Common myeloid progenitor, CD34-positive (primary cell): Measurements from ENCODE around the gene DOK4.

Experiments
- CTCF ChIA-PET: fragments of 350-600 bp; sonication (Branson Sonifier 250); formaldehyde crosslinking; loops from one replicate; lab custom pipeline; 2021; ENCODE audit warnings: antibody characterized with exemption; lab: Charles Lee
- POLR2A ChIA-PET: fragments of 350-600 bp; sonication (Branson Sonifier 250); formaldehyde crosslinking; loops from one replicate; lab custom pipeline; 2021; ENCODE audit warnings: antibody characterized with exemption; lab: Charles Lee
- DNase-seq, 3 donors: peaks; one replicate each; pipeline versions ENCODE4 v3.0.0 to v3.0.0-alpha.2; 2013
- H3K27ac ChIP-seq, 2 experiments: 1 replicate in 1 of 2; 2 replicates in 1 of 2; pipeline ENCODE4 v1.7.0; 2013; ENCODE audit warnings: inconsistent platforms in 2 of 2, low read length in 2 of 2, mild to moderate bottlenecking in 2 of 2, low read depth in 1 of 2, moderate library complexity in 1 of 2; ENCODE audit not compliant: severe bottlenecking in 2 of 2, insufficient read depth in 1 of 2, poor library complexity in 1 of 2
- H3K27me3 ChIP-seq, 5 experiments: replicated peaks in 2 of 5; 1 replicate in 3 of 5; 2 replicates in 2 of 5; pipeline versions ENCODE4 v1.6.1 to v1.7.0; 2013; ENCODE audit warnings: low read length in 4 of 5, mild to moderate bottlenecking in 2 of 5, moderate library complexity in 2 of 5, inconsistent platforms in 1 of 5; ENCODE audit not compliant: insufficient read depth in 5 of 5, control insufficient read depth in 4 of 5
- H3K36me3 ChIP-seq, 4 experiments: 1 replicate in 2 of 4; 2 replicates in 2 of 4; pipeline versions ENCODE4 v1.6.1 to v1.7.0; 2013; ENCODE audit warnings: low read length in 3 of 4, control low read depth in 1 of 4, mild to moderate bottlenecking in 1 of 4; ENCODE audit not compliant: control insufficient read depth in 4 of 4, insufficient read depth in 4 of 4
- H3K4me1 ChIP-seq, 4 experiments: 1 replicate in 3 of 4; 2 replicates in 1 of 4; pipeline versions ENCODE4 v1.6.1 to v1.7.1; 2013; ENCODE audit warnings: low read length in 3 of 4, mild to moderate bottlenecking in 3 of 4, control low read depth in 1 of 4, inconsistent platforms in 1 of 4, moderate library complexity in 1 of 4; ENCODE audit not compliant: control insufficient read depth in 4 of 4, insufficient read depth in 4 of 4; ENCODE audit errors: control extremely low read depth in 1 of 4
- H3K4me3 ChIP-seq, 7 experiments: 1 replicate in 4 of 7; 2 replicates in 3 of 7; pipeline versions ENCODE4 v1.5.1 to v1.7.0; 2013; ENCODE audit warnings: mild to moderate bottlenecking in 7 of 7, low read length in 6 of 7, moderate library complexity in 6 of 7, inconsistent platforms in 2 of 7, low read depth in 2 of 7, control low read depth in 1 of 7; ENCODE audit not compliant: insufficient read depth in 4 of 7, control insufficient read depth in 1 of 7; ENCODE audit errors: extremely low read depth in 1 of 7
- H3K9me3 ChIP-seq, 5 experiments: 1 replicate in 4 of 5; 2 replicates in 1 of 5; pipeline versions ENCODE4 v1.6.1 to v1.7.1; 2013; ENCODE audit warnings: low read length in 4 of 5, mild to moderate bottlenecking in 2 of 5, inconsistent platforms in 1 of 5, low read depth in 1 of 5, moderate library complexity in 1 of 5; ENCODE audit not compliant: control insufficient read depth in 4 of 5, insufficient read depth in 2 of 5; ENCODE audit errors: control extremely low read depth in 1 of 5
- WGBS: methylation state at CpG from one replicate; pipeline ENCODE4 v1.1.5; 2013; ENCODE audit not compliant: insufficient coverage; 5-methylcytosine and 5-hydroxymethylcytosine counted together

DOK4 gene

DNA sequence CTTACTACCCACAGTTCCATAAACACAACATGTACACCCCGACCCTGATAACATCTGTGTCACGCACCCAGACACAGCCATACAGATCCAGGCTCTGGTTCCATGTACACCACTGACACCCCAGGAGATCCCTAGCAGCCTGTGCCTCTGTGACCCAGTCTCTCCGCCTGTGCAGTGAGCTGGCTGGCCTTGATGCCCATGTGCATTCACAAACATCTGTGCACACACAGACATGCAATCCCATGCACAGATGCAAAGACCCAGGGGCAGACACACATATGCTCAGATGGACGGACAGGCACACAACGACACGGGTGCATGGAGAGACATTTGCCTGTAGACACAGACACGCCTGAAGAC is 46.0 kb upstream of the DOK4 start:
- Histone ChIP-seq H3K4me3 (peak overlapping the region in 3 of 7 experiments; percentile 5 to 63 (median 32)), H3K27ac (no peak overlapping the region)

DNA sequence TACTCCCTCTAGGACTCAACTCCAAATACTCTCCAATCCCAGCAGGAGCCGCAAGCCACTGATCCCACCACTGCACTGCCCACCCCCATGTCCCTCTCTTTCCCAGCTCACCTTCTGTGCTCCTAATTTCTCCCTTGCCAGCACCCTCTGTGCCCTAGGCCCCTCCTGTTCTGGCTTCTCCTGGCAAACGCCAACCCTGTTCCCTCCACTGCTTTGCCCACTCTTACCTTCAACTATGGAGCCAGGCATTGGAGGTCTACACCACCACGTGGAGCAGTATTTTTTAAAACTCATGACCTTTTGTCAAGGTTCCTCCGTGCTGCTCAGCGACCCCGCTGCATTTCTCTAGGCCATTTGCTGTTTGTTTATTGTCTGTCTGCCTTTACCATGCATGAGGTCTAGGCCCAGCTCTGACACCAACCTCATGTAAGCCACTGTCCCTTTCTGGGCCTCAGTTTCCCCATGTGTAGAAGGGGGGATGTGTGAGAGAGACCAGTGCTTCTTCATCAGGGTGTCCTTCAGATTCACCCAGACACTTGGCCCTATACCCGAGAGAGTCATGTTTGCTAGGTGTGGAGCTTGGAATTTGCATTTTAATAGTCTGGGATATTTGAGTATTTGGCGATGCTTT is 45.5 kb upstream of the DOK4 start:
- Histone ChIP-seq H3K27me3 (no peaks in the 10 kb centered on the region), H3K4me1 (peaks cover 3 to 75% (median 73%) of the 10 kb centered on the region in 4 experiments), H3K36me3 (peaks cover 0 to 10% (median 3%) of the 10 kb centered on the region in 4 experiments), H3K4me3 (no peak overlapping the region), H3K27ac (no peak overlapping the region), H3K9me3 (no peaks in the 10 kb centered on the region)
- ChIA-PET POLR2A (interaction anchor here (0.9 to 1.7 kb wide), 2 partner anchors 11 to 15 kb away, joined by 3 to 4 read pairs; partner anchors contain the start of gene ADGRG5), CTCF (interaction anchor here (0.9 to 1.6 kb wide), 6 partner anchors 9 to 72 kb away, joined by 3 to 6 read pairs (median 4); no protein-coding TSS in a partner anchor)
- 91% methylated on average over 6 of the region's 8 CpGs for WGBS
- DNase-seq, result no peak

More for the DNA sequence above, 46.0 kb upstream of the DOK4 start:
- H3K4me1 ChIP-seq, result peaks cover 5 to 77% (median 75%) of the 10 kb centered on the region in 4 experiments
- no peak for DNase-seq
- H3K36me3 ChIP-seq, result peaks cover 0 to 9% (median 3%) of the 10 kb centered on the region in 4 experiments
- WGBS, result 80% methylated on average over 7 of the region's 7 CpGs
- no peaks in the 10 kb centered on the region for H3K27me3 ChIP-seq
- H3K9me3 ChIP-seq, result no peaks in the 10 kb centered on the region
- ChIA-PET POLR2A (interaction anchor here (1.7 kb wide), 1 partner anchor 10 kb away, joined by 4 read pairs; the partner anchor contains the start of gene ADGRG5), CTCF (interaction anchor here (1.0 to 1.6 kb wide), 4 partner anchors 12 to 27 kb away, joined by 3 to 6 read pairs (median 4); no protein-coding TSS in a partner anchor)

- ChIA-PET CTCF (interaction anchor here (0.9 to 1.7 kb wide), 5 partner anchors 9 to 71 kb away, joined by 3 to 9 read pairs (median 4); no protein-coding TSS in a partner anchor), POLR2A (interaction anchor here (0.7 to 1.7 kb wide), 3 partner anchors 11 to 66 kb away, joined by 3 to 4 read pairs (median 4); partner anchors contain the start of gene ADGRG5)
- Histone ChIP-seq H3K9me3 (no peaks in the 10 kb centered on the region), H3K4me1 (peaks cover 3 to 76% (median 75%) of the 10 kb centered on the region in 4 experiments), H3K27ac (no peak overlapping the region), H3K27me3 (no peaks in the 10 kb centered on the region), H3K4me3 (no peak overlapping the region), H3K36me3 (peaks cover 0 to 12% (median 4%) of the 10 kb centered on the region in 4 experiments)
- 83% methylated on average over 3 of the region's 3 CpGs for WGBS
- DNase-seq, result no peak
Measured at GRCh38 chr16:57531253-57531575, 44.9 kb upstream of the DOK4 start.

GRCh38 chr16:57530522-57531252 is 44.4 kb upstream of the DOK4 start:
- Histone ChIP-seq H3K27me3 (no peaks in the 10 kb centered on the region), H3K4me3 (peak overlapping the region in 3 of 7 experiments; percentile 11 to 56 (median 16)), H3K9me3 (no peaks in the 10 kb centered on the region), H3K27ac (peak overlapping the region; percentile 50 to 61), H3K36me3 (peaks cover 0 to 12% (median 5%) of the 10 kb centered on the region in 4 experiments), H3K4me1 (peaks cover 3 to 78% (median 75%) of the 10 kb centered on the region in 4 experiments)
- ChIA-PET CTCF (interaction anchor here (0.9 to 1.7 kb wide), 6 partner anchors 8 to 118 kb away, joined by 3 to 9 read pairs (median 4); no protein-coding TSS in a partner anchor), POLR2A (interaction anchor here (0.7 to 1.7 kb wide), 4 partner anchors 12 to 66 kb away, joined by 3 to 5 read pairs (median 4); partner anchors contain the start of gene ADGRG5)
- peak in 1 of 3 donors; percentile 38 for DNase-seq
- 56% methylated on average over 22 of the region's 22 CpGs for WGBS

DNA sequence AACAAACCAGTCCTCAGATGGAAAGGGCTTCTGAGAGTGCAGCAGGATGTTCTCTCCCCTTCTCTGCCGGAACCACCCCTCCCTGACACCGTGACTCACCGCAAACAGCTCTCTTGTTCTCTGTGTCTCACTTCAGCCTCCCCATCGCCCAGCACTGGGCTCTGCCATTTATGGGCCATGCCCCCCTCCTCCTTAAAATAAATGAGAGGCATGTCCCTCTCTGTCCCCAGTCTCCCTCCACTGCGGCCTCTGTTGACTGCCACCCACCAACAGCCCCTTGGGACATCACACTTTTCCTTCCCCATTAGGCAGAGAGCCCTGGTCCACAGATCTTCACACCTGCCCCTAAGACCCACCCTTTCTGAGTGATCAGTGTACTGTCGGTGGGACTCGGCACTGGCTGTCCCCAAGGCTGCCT is 43.8 kb upstream of the DOK4 start:
- H3K27me3 ChIP-seq, result no peaks in the 10 kb centered on the region
- WGBS, result 0% methylated on average over 7 of the region's 7 CpGs
- H3K36me3 ChIP-seq, result peaks cover 0 to 12% (median 5%) of the 10 kb centered on the region in 4 experiments
- H3K4me1 ChIP-seq, result peaks cover 3 to 72% (median 70%) of the 10 kb centered on the region in 4 experiments
- H3K27ac ChIP-seq, result peak overlapping the region; percentile 50 to 61
- DNase-seq, result peak; percentile 74 to 94 (median 91)
- ChIA-PET CTCF (interaction anchor here (0.7 to 1.7 kb wide), 6 partner anchors 8 to 119 kb away, joined by 3 to 9 read pairs (median 4); no protein-coding TSS in a partner anchor), POLR2A (interaction anchor here (0.7 to 1.4 kb wide), 2 partner anchors 11 to 14 kb away, joined by 3 to 5 read pairs; no protein-coding TSS in a partner anchor)
- no peaks in the 10 kb centered on the region for H3K9me3 ChIP-seq
- peak overlapping the region in 4 of 7 experiments; percentile 11 to 56 (median 24) for H3K4me3 ChIP-seq

DNA sequence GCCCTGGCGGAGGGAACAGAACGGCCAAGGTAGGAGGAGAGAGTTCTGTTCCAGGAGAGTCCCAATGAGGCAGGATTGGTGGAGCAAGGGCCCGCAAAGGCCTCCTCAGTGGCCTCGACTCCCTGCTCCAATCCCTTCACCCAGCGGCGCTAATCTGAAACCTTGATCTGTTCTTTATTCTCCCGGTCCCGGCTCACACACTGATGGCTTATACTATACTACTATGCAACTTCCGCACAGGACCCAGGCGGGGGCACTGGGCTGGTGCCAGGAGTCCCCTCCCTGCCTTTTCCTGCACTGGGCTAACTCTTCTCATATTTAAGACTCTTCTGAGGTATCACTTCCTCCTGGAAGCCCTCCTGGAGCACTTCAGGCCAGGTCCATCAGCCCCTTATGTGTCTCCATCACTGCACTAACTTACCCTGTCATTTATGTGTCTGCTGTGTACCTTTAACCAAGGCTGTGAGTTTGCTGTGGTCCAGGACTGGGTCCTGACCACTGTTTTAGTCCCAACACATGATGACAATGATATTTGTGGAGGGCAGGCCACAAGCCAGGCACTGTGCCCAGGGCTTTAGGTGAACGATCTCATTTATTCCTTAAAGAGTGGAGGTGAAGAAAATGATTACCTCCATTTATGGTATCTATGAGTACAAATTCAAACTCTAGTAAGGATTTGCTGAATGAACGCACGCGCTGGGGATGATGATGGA is 43.3 kb upstream of the DOK4 start:
- Histone ChIP-seq H3K36me3 (peaks cover 0 to 12% (median 5%) of the 10 kb centered on the region in 4 experiments), H3K27me3 (no peaks in the 10 kb centered on the region), H3K4me1 (peaks cover 3 to 66% (median 64%) of the 10 kb centered on the region in 4 experiments), H3K4me3 (peak overlapping the region in 2 of 7 experiments; percentile 25 to 32), H3K27ac (peak overlapping the region in 1 of 2 experiments; percentile 61), H3K9me3 (no peaks in the 10 kb centered on the region)
- 56% methylated on average over 10 of the region's 14 CpGs for WGBS
- no peak for DNase-seq
- ChIA-PET CTCF (interaction anchor here (0.7 to 1.7 kb wide), 3 partner anchors 11 to 119 kb away, joined by 3 to 9 read pairs (median 4); no protein-coding TSS in a partner anchor), POLR2A (interaction anchor here (0.7 to 1.4 kb wide), 2 partner anchors 12 to 15 kb away, joined by 3 to 5 read pairs; no protein-coding TSS in a partner anchor)
